GM19240 (cell line): ENCODE measurements around the gene CKS1B.
A peak's percentile ranks its signal among the peaks of the same experiment; 100 is the strongest.

Source experiments
- DNase-seq: peaks from one replicate; pipeline ENCODE4 v3.0.0; 2011; ENCODE audit warnings: low spot score; ENCODE audit not compliant: insufficient read length

CKS1B gene

GRCh38 chr1:154945962-154946850, 28.3 kb upstream of the CKS1B start:
- no peak for DNase-seq

DNA sequence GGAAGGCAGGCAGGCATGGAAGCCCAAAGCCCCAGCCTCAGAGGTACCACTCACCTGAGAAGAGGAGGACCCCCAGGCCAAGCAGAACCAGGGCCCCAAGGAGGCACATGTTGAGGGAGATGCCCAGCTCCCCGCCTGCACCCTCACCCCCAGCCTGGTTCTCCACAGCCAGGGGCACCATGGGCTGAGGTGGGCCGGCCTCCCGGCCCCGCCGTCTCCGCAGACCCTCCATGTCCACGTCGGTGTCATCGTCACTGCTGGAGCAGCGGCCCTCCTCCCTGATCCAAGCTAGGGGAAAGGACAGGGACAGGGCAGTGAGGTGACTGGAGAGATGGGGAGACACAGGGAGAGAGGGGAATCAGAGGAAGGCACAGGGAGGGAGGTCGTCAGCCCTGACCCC, 26.4 kb upstream of the CKS1B start:
- DNase-seq, result no peak

GRCh38 chr1:154951901-154952657, 22.4 kb upstream of the CKS1B start:
- DNase-seq, result no peak

- DNase-seq, result no peak
These were observed 21.8 kb upstream of the CKS1B start for GRCh38 chr1:154952664-154953063.

DNA sequence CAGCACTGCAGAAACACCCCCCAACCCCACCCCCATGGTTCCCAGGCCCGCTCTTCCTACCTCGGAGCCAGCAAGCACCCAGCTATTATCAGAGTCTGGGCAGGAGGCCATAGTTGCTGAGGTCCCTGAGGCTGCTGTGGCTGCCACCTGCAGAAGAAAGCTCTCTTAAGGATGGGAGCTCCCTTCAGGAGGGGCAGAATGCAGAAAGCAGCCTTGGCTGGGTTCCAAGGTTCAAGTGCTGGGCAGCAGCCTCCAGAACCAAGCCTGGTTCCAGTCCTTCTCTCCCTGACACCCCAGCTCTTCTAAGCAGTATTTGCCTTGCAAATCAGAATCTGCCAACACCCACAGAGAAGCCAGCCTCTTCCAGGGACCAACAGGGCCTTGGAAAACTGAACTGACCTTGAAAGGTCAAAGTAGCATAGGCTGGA, 20.9 kb upstream of the CKS1B start:
- DNase-seq, result no peak

GRCh38 chr1:154954541-154954940, 19.9 kb upstream of the CKS1B start:
- DNase-seq, result no peak

DNA sequence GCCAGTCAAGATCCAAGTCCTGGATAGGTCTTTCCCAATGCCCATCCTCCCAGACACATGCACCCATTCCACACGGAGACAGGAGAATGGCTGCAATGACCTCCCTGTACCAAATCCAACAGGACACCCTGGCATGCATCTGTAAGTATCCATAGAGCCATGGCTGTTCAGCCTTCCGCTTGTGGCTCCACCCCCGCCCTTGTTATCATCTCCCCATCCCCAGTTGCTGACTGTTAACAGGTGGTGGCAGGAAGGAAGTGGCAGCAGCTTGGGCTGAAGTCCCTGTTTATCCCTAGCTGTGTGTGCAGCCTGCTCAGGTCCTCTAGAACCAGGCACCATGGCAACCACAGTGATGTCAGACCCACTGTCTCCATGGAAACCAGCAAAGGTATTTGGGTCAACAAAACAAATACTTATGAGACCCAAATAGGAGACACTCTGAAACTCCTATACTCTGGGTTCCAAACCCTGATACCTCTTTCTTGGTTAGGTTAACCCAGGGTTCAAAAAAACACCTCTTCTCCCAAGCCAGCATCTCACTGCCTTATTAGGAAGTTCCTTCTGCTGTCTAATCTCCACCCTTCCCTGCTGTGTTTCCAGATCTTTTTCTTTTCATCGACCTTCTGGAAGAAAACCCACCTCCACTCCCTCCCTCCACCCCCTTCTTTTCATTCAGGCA, 19.3 kb upstream of the CKS1B start:
- peak; percentile 81 for DNase-seq

DNA sequence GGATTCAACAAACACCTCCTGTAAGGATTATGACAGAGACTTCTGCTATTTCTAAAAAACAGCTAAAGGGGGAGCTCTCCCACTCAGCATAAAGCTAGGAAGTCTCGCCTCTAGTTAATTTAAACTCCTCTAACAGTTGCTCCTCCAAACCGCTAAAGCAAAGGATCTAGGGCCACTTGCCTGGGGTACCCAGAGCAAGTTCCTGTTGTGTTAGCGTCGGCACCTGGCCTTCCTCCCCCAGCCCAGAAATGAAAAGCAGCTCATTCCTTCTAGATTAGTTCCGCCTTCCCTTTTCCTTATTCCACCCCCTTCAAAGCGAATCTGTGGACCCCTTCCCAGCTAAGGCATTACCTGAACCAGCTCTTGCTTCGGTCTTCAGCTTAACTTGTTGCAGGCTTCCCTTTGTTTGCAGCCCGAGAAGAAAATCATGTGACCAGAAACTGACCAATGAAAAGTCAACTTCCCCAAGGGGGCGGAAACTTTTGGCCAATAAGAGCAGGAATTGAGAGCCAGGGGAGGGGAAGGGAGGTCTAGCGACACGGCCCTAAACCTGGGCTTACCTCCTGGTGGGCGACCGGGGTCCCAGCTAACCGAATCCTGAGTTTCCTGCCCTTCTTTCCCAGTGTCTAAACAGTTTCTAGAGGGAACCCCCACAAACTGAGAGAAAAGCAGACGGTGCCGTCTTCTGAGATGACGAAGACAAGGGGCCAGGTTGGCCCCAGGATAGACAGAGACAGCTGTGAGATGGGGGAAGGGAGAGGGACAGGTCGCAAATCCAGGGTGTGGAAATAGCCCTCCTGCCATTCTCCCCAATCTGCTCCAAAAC, 18.6 kb upstream of the CKS1B start, which contains the start of gene PBXIP1:
Gene PBXIP1 (minus strand): TSS at position 382 of the 826 bp plus-strand sequence. CDS start 2,378 bp downstream, outside the sequence.
- peak; percentile 97 for DNase-seq

GRCh38 chr1:154956544-154956941, 17.9 kb upstream of the CKS1B start:
- DNase-seq, result no peak

DNA sequence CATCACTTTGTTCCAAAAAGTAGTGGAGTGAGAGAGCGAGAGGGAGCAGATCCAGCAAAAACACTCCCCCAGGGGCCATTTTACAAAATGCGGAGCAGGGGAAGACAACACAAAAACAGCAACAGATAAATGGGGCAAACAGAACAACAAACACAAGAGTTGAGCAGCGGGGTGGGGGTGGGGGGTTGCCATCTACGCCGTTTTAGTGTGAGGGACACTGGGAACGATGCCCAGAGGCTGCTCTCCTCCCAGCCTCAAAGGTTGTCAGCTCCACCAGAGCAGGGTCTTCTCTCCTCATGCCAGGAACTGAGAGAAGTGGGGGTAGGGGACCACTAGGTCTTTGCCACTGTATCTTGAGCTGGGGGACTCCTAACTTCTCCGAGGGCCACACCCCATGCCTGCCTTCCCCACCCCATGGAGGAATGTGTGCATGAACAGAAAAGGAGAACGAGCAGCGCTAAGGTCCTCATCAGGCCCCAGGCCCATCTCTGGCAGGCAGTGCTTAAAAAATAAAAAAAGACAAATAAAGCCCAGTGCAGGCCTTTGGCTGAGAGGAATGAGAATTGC, 17.3 kb upstream of the CKS1B start:
- DNase-seq, result no peak

- no peak for DNase-seq
These were observed 16.4 kb upstream of the CKS1B start for GRCh38 chr1:154958036-154958435.

DNA sequence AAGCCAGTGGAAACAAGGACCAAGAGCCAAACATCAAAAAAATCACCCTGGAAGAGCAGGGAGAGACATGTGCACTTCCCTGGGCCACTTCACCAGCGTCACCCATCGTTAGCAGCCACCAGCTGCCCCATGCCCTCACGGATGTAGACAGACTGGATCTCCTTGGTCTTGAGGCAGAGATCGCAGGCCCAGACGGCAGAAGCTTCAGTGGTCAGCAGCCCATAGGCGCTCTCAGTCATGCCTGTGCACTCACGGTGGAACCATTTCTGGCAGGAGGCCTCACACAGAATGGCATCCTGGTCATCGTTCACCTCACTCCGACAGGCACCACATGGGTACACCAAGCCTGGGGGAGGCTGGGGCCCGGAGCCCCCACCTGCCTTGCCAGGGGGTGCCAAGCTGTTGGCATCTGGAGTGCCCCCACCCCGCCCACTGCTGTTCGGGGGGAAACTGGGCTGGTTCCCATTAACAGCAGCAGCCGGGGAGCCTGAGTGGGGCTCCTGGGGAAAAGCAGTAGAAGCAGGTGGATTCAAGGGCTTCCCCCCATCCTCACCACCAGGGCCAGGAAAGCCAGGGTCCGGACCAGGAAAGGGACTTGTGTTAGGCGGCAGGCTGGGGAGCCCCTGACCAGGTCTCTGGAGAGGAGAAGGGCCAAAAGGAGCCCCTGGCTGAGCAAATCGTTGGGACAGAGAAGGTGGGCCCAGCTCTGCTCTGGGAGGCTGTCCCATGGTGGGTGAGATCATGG, 15.6 kb upstream of the CKS1B start:
- no peak for DNase-seq

DNA sequence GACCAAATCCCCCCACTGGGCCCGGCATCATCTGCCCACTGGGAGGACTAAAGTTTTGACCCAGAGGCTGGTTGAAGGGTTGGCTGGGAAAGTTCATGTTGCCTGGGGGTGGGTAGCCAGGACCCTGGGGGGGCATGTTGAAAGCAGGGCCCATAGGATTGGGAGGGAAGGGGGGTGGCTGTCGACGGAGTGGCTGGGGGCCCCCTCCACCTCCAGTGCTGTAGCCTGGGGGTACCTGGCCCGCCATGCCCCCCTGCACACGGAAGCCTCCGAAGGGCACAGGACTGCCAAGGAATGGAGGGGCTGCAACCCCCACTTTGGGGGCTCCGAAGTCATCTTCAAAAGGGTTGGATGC, 15.1 kb upstream of the CKS1B start:
- DNase-seq, result no peak

GRCh38 chr1:154960446-154961136, 13.9 kb upstream of the CKS1B start:
- no peak for DNase-seq

DNA sequence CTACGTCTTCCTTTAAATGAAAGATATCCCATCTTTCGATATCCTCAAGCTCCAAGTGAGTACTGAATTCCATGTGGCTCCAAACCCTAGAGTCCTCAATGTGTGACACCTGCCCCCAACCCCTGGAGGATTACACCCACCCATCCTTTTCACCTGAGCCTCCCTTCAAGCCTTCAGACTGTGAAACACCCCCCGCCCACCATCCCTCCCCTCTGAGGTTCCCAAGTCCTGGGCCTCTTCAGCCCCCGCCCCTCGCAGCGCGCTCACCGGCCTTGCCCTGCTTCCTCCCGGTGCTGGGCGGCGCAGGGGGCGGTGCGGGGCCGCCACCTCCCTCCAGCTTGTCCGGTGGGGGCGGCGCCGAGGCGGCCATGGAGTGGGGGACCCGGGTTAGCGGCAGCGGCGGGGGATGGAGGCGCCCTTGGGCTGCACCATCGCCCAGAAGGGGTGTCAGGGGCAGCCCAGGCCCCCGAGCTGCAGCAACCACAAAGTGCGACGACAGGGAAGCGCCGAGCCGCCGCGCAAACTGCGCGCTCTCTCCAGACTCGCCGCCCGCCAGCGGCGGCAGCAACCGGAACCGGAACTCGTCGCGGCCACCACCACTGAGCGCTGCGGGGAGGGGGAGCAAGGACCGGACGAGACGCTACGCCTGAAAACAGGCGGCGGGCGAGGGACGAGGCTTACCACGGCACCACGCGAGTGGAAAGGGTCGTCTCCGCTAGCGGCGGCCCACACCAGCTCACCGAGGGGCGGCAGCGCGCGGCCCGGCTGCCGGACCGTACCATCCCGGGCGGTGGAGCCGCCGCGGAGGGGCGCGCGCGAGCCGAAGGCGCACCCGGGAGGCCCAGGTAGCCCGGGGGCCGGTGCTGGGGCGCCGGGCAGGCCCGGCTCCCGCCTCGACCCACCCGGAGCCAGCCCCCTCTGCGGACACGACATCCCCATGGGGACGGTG, 13.0 kb upstream of the CKS1B start, which contains the start of gene PYGO2:
Gene PYGO2 (minus strand): TSS at position 576 of the 949 bp plus-strand sequence. CDS start 206 bp downstream, at position 370.
- peak; percentile 82 for DNase-seq

DNA sequence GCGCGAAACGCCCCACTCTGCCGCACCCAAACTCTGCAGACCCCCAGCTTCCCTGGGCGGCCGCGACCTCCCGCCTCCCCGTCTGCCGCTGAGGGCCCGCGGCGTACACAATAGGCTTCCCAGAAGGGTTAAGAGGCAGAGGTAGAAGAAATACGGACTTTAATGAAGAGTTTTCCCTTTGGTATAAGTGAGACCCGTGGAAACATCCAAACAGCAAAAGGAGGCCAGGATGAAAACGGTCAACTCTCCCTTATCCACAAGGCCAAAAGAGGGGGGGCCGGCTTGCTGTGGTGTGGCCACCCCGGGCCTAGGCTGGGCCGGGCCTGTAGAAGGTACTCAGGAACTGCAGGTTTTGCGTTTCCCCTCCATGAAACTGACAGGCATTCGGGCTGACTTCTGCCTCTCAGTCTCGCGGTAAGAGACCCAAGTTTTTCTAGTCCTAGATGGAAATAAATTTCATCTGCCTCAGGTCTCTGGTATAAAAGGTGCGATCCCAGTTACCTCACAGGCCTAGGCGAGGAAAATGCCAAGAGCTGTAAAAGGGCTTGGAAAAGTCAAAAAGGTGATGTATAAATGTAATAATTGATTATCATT, 12.2 kb upstream of the CKS1B start:
- peak; percentile 43 for DNase-seq

GRCh38 chr1:154962795-154963330, 11.6 kb upstream of the CKS1B start:
- DNase-seq, result no peak
